ENCODE results near the gene NRG3.

Gene NRG3

DNA sequence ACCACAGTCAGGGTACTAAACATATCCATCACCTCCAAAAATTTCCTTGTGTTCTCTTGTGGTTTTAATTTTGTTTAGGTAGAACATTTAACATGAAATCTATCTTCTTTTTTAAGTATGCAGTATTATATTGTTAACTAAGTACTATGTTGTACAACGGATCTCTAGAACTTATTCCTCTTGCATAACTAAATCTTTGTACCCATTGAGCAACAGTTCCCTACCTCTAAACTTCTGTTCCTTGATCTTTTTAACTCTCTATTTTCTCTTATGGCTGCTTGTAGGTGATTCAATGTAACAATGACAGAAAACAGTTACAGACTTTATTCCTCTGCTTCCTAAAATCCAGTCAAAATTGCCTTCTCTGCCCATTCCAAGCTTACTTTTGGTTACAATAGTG is 9.9 kb downstream of the NRG3 start:
- DNase-seq (ENCODE audit: low spot score) = no peak

- DNase-seq (ENCODE audit: low spot score) = no peak
These were observed 10.5 kb downstream of the NRG3 start for GRCh38 chr10:81885491-81885890.

DNA sequence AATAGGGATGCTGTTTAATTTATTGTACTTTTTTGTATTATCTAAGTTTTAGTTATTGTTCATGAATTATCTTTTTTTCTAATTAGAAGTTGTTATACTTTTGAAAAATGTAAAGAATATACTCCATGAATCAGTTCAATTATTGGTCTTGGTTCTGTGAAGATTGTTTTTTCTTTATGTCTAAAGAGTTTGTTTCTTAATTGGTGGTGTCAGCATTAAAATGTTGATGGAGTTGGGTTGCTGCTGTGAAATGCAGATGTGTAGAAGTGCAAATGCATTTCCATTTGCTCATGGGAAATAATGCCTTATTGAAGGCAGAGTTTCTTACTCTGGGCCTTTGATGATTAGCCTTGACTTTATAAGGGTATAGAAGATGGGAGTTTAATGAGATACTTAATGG is 11.9 kb downstream of the NRG3 start:
- no peak for DNase-seq (ENCODE audit: low spot score)

GRCh38 chr10:81889181-81889769 is 14.3 kb downstream of the NRG3 start:
- DNase-seq (ENCODE audit: low spot score) = no peak

DNA sequence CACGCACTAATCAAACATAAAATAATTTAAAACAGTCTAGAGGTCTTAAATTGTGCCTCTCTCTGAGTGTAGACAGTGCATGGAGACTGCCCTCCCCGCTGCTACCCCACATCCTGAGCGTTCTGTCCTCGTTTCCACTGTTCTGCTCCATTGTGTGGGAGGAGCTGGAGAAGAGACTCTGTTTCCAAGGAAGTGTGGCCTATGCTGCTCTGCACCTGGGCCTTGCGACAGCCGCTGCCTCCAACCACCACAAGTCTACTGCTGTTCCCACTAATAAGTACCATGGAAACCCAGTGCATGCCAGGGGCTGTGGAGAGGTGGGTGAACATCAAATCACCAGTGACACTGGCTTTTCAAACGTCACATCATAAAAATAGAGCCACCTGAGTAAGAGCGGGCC is 19.6 kb downstream of the NRG3 start:
- no peak for DNase-seq (ENCODE audit: low spot score)

- no peak for DNase-seq (ENCODE audit: low spot score)
These were observed 23.5 kb downstream of the NRG3 start for GRCh38 chr10:81898518-81898917.

DNA sequence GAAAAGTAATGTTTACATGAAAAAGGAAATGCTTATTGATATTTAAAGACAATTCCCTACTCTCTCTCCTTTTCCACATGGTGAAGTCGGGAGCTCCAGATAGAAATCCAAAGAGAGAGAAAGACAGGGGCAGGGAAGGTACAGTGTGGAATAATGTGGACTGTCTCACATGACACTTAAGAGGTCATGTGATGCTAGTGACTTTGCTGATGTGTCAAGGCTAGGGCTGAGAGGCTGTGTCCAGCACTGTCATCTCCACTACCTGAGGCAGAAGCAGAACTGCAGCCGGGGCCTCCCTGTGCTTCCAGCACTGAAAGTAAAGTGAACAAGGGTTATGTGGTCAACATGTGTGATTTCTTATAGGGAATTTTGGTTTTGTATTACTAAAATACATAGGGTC is 26.0 kb downstream of the NRG3 start:
- no peak for DNase-seq (ENCODE audit: low spot score)

DNA sequence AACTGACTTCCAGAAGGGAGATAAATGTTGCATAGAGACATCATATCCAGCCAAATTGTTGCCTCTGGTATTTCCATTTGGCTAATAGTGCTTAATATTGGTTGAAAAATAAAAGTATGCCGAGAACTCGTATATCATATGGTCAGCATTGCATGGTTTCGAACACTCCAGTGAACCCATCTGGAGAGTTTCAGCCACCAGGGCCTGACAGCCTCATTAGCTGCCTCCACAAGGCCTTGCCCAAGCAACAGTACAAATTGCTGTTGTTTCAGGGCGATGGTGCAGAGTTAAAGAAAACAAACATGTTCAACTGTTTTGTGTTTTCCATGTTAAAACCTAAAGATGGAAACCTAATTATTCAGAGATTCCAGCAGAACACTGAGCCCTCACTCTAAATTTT is 28.5 kb downstream of the NRG3 start:
- DNase-seq (ENCODE audit: low spot score) = no peak

GRCh38 chr10:81905161-81905560 is 30.2 kb downstream of the NRG3 start:
- no peak for DNase-seq (ENCODE audit: low spot score)

DNA sequence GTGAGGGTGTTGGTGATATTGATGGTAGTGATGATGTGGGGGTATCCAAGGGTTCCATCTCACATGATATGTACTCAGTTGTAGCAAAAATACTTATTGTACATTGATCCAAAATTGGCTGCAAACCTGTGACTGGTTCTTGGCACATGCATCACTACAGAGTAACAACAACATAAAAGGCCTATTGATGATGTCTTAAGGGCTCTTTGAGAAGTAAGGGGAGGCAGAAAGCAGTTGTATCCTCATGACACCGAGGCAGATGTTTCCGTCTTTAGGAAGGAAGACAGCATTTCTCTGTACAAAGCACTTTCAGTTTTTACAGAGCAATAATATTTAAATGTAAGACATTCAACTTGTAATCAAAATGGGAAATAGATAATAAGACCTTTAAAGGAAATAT is 34.5 kb downstream of the NRG3 start:
- no peak for DNase-seq (ENCODE audit: low spot score)

DNA sequence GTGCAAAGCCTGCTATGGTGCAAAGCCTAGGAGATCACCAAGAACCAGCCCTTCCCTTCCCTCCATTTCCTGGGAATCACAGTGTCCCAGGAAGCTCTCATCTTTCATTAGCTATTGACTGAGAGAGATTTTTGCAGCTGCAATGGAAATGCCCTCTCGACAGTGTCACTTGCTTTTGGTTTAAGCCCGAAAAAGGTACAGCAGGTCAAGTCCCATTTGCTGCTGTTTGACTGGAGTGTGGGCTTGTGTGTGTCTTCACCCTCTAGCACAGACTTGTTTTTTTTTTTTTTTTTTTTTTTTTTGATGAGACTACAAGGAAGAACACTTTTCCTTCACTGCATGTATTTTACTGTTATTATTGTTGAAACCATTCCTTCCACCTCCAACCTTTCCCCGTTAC is 36.3 kb downstream of the NRG3 start:
- DNase-seq (ENCODE audit: low spot score) = no peak

DNA sequence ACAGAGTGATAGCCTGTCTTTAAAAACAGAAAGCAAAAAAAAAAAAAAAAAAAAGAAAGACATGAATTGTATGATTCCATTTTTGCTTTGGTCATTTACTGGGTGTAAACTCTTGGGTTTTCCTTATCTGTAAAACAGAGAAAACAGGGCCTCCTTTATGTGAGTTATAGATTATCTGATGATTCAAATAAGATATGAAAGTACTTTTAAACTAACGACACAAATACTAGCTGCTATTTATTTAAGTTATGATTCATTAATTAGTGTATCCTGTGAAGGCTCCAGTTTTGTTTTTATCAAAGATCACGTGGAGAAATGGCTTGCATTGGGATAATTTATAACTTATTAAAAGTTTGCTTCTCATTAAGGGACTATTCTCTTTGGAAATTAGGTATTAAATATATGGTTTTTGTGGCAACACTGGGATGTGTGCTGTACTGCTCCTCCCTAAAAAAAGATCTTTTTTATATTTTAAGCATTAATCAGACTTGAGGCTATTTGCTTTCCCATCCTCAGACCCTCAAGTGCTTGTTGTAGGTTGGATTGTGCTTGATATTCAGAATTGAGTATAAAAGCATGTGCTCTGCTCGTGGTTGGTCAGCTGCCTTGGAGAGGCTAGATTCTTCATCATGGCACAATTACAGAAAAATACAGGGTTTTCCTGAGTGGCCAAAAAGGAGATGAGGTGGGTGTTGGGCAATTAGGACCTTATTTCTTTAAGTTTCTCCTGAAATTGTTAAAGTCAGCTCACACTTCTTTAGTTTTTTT is 39.9 kb downstream of the NRG3 start:
- DNase-seq (ENCODE audit: low spot score) = no peak

DNA sequence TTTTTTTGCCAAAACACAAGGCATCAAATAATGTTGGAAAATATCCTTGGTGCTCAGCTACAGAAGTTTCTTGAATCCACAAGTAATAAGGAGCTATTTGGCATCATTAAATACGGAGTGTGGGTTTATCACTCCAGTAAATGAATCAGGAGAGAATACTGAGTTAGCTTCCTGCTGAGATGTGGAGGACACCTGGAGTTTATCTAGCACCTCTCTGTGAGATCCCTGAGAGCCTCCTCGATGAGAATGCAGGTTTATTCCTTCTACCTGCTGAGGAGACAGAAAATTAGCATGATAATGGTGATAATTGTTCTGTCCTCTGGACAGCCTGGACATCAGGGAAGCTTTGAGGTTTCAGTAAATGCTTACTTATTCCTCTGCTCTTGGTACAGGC is 40.5 kb downstream of the NRG3 start:
- DNase-seq (ENCODE audit: low spot score) = no peak

DNA sequence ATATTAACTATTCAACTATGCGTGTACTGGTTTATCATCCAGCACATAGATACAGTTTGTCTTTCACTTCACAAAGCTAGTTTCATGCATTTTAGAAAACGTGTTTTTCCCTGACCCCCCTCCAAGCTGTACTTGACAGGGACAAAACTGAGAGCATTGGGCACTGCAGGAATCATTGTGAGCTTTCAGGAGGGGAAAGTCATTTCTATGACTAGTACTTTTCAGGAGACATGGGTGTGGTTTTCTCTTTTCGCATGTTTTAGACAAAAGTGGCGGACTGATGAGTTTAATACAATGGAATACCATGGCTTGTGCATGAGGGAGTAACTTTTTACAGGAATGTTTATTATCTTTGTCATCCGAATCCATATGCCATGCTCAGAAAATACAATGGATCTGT is 42.7 kb downstream of the NRG3 start:
- no peak for DNase-seq (ENCODE audit: low spot score)

DNA sequence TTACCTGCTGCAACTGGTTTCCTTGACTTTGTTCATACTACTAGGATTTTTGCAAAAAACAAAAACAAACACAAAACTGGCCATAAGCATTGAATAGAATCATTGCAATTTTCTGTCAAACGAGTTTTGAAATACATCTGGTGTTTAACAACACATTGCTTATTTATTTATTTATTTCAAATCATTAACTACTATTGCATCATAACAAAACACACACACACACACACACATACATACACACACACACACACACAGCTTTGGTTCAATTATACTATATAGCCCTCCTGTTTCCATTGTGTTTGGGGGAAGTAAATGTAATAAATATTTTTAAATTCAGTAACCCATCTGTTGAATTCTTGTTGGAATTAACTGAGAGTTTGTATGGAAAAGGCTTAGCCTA is 43.8 kb downstream of the NRG3 start:
- DNase-seq (ENCODE audit: low spot score) = no peak

DNA sequence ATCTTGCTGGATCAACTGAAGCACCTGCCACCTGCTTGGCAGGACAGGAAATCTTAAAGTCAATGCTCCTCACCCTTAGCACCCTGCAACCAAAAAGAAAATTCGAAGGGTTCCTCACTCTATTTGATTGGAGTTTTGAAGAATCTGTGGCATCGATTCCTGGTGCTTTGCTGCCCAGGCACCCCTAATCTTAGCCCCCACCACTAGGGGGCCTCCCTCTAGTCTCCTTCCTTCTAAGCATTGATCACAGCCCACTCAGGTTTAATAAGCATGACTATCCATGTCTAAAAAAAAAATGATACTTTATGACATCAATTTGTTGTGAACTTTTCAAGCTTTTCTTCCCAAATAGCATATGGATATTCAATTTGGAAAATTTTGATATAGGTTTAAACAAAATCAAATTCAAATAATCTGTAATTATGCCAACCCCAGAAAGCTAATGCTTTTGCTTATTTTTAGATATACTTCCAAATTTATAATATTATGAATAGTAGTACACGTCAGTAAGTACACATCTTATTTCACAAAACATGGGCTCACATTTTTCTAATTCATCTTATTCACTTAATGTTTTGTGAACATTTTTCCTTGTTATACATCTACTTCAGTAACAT is 45.3 kb downstream of the NRG3 start:
- DNase-seq (ENCODE audit: low spot score) = peak; percentile 5

DNA sequence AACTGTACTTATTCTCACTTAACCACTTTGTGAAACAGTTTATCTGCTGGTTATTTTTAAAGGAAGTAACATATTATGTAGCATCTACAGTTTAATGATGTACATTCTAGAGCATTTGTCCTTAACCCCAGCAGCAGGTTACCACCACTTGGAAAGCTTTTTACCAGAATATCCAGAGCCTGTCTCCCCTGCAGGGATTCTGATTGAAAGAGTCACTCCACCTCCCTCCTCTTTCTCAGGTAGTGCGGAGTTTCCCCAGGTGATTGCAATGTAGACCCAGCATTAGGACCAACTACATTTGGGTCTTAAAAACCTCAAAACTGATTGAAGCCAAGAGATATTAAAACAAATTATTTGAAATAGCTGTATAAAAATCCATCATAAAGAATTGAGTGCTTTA is 53.1 kb downstream of the NRG3 start:
- no peak for DNase-seq (ENCODE audit: low spot score)

- no peak for DNase-seq (ENCODE audit: low spot score)
These were observed 68.6 kb downstream of the NRG3 start for GRCh38 chr10:81943583-81943982.

DNA sequence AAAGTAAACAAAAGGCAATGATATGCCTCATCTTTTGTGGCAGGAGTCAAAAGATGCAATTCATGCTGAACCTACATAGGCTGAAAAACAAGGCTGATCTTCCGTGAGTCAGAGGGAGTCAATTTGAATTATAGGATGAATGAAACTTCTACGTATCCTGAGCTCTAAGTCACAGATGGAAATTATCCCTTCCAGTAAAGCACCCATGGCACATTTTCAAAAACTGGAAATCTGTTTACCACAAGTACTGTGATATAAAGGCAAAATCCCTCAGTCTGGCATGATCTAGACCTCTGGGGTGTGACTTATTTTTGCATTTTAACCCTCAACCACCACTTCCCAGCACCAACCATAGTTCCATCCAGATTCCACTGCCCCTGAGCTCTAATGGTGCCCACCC is 69.6 kb downstream of the NRG3 start:
- no peak for DNase-seq (ENCODE audit: low spot score)

GRCh38 chr10:81949283-81949682 is 74.3 kb downstream of the NRG3 start:
- no peak for DNase-seq (ENCODE audit: low spot score)

DNA sequence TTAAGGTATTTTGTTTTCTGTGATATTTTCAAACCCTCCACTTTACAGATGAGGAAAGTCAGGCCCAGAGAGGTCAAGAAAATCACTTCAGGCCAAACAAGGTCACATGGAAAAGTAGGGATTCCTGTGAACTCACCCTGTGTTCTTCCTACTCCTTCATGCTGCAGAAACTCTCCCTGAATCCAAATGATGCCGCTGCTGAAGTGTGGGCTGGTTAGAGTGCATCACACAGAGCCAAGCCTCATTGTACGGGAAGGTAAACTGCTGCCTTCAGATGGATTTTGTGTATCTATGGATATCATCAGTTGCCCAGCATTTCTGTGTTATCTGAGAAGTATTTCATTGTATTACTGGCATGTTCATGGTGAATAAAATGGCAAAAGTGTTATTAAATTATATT is 75.4 kb downstream of the NRG3 start:
- no peak for DNase-seq (ENCODE audit: low spot score)

- DNase-seq (ENCODE audit: low spot score) = no peak
These were observed 78.4 kb downstream of the NRG3 start for GRCh38 chr10:81953420-81953819.

GRCh38 chr10:81957976-81958375 is 83.0 kb downstream of the NRG3 start:
- DNase-seq (ENCODE audit: low spot score) = no peak

- DNase-seq (ENCODE audit: low spot score) = no peak
These were observed 84.0 kb downstream of the NRG3 start for GRCh38 chr10:81959016-81959415.

Data from SW480 (cell line).